SK-MEL-5 (cell line): ENCODE data around the gene SPR. TPM values are rescaled to one million over a fixed set of nuclear protein-coding genes. Genes with fewer than 3 reads are reported as not detected.

Experiments used
- DNase-seq: peaks from one replicate; pipeline ENCODE4 v3.0.0-alpha.2; 2016; ENCODE audit warnings: low read depth, low spot score
- in situ Hi-C: cut with HindIII; loops from 2 replicates; pipeline ENCODE4 v1.10.0; 2016; ENCODE audit warnings: low sequenced_read_pairs, high pct_unique_total_duplicates, low pct_unique_long_range_greater_than_20kb
- total RNA-seq: library from RNA; depleted of rRNA; stranded (reverse); fragments of >200 nt; shearing (Covaris generic); gene quantifications from 2 replicates; pipeline ENCODE4 v1.2.3, GENCODE V29; 2014; rRNA removed

The SPR gene
- total RNA-seq, 1 experiment from 2014 or later: 191 TPM

DNA sequence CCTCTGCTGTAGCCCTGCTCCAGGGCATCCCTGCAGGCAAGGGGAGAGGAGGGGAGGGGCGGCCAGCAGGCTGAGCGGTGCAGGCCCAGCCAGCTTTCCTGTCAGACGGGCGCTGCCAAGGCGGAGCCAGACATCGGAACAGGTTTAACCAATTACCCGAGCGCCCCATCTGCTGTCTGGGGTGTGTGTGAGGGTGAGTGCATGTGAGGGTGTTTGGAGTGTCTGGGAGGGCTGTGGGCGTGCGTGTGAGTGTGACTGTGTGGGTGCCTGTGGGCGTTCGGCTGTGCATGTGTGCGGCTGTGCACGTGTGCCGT lies 50.1 kb downstream of the SPR start:
- DNase-seq: no peak
- in situ Hi-C loops: no loop called here

GRCh38 chr2:72938455-72938854 lies 51.2 kb downstream of the SPR start:
- DNase-seq: no peak
- in situ Hi-C loops: no loop called here

DNA sequence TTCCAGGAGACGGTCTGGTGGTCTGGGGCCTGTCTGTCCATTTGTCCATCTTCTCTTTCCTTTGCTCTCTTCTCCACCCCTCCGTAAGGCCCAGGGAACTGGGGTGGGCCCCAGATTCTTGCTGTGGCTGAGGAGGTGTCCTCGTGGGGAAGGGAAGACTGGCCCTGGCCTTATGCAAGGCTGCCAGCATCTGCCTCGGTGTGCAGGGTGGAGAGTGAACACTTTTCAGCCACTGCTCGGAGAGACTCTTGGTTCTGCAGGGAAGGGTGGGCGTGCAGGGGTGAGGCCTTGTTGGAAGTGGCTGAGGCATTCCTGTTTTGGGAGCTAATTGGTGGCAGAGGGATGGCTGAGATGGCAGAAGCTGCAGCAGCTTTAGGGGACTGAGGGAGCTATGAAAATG lies 53.2 kb downstream of the SPR start:
- no peak for DNase-seq
- in situ Hi-C loops: no loop called here

DNA sequence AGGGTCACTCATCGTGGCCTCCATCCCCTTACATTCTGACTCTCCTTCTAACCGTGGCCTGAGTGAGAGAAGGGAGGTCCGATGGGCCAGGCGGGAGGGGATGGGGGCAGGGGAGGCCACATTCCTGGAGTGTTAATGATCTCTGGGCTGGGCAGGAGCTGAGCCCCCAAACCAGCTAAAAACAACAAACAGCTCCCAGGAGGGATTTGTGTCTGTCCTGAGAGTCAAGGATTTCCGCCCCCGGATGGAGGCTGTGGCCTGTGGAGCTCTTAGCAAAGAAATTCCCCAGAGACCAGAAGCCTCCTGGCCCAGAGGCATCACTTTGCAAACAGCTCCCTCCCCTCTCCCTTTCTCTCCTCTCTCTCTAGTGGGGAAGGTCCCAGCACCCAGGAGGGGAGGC lies 53.6 kb downstream of the SPR start:
- in situ Hi-C loops: no loop called here
- DNase-seq: no peak

Other genes starting within 250 kb of the SPR start
- 20.0 and 21.8 TPM in 2 replicates for gene EXOC6B, start 61.4 kb upstream of the SPR start, total RNA-seq
- not detected in 2 replicates for gene EMX1, start 30.1 kb downstream of the SPR start, total RNA-seq
- 7.1 and 7.8 TPM in 2 replicates for gene SFXN5, start 184.3 kb downstream of the SPR start, total RNA-seq
- gene RAB11FIP5, start 225.5 kb downstream of the SPR start, total RNA-seq: 17.4 and 19.4 TPM in 2 replicates